Gastrocnemius medialis (tissue), 4 donors: Measurements from ENCODE around the gene KCNQ1. TPM values are rescaled to one million over a fixed set of nuclear protein-coding genes. Genes with fewer than 3 reads are reported as not detected.

Experiments used
- ATAC-seq, 2 donors: fragments of 150-250 bp; one replicate each; pipeline ENCODE4 v1.9.1; 2016
- DNase-seq, 2 donors: peaks; one replicate each; pipeline ENCODE4 v3.0.0-alpha.2; 2019
- H3K27ac ChIP-seq, 4 donors: fragments of 200-600 bp; sonication (generic); 1 replicate in 1 of 4; 2 replicates in 3 of 4; pipeline ENCODE4 v1.5.1; 2016 to 2018; ENCODE audit warnings: mild to moderate bottlenecking in 2 of 4, moderate library complexity in 1 of 4
- H3K27me3 ChIP-seq, 3 donors: fragments of 200-600 bp; sonication (generic) in 2 of 3; 1 replicate in 1 of 3; 2 replicates in 2 of 3; pipeline versions ENCODE4 v1.5.1 to v1.6.0; 2016 to 2019; ENCODE audit warnings: mild to moderate bottlenecking in 1 of 3, moderate library complexity in 1 of 3
- H3K36me3 ChIP-seq, 2 donors: fragments of 200-600 bp; sonication (generic) in 1 of 2; one replicate each; pipeline ENCODE4 v1.5.1; 2017 to 2018
- H3K4me1 ChIP-seq, 2 donors: fragments of 200-600 bp; sonication (generic) in 1 of 2; one replicate each; pipeline ENCODE4 v1.5.1; 2016 to 2017; ENCODE audit warnings: mild to moderate bottlenecking in 2 of 2
- H3K4me3 ChIP-seq, 4 donors: fragments of 200-600 bp; sonication (generic) in 3 of 4; 1 replicate in 1 of 4; 2 replicates in 3 of 4; pipeline ENCODE4 v1.5.1; 2016 to 2019; ENCODE audit warnings: mild to moderate bottlenecking in 2 of 4
- H3K9me3 ChIP-seq, 3 donors: fragments of 200-600 bp; sonication (generic) in 2 of 3; 1 replicate in 1 of 3; 2 replicates in 2 of 3; pipeline ENCODE4 v1.5.1; 2016 to 2019
- POLR2A ChIP-seq, 2 donors: fragments of 450-650 bp; IDR thresholded peaks; one replicate each; pipeline ENCODE4 v1.6.1; 2017; ENCODE audit warnings: antibody characterized with exemption in 2 of 2, mild to moderate bottlenecking in 2 of 2, moderate library complexity in 2 of 2
- in situ Hi-C, 4 donors: fragments of 200-750 bp; cut with MboI; loops; one replicate each; pipeline versions ENCODE4 v1.15.0 to v1.8.0; 2017; ENCODE audit warnings: low sequenced_read_pairs in 4 of 4
- intact Hi-C: fragments of 100-400 bp; cut with DNase I; formaldehyde crosslinking; loops from one replicate; pipeline ENCODE4 v1.15.1; 2023; ENCODE audit warnings: low total_unique reads
- total RNA-seq, 4 donors: library from RNA; depleted of rRNA; stranded (reverse); fragments of >200 nt; gene quantifications; one replicate each; pipeline versions ENCODE4 v1.1.0 to v1.2.3, GENCODE V29; 2016
- TF ChIP-seq, protein P1 (sequence below), 5 experiments: fragments of 450-650 bp in 3 of 5; fragments of 200-600 bp in 2 of 5; sonication (generic) in 2 of 5; IDR thresholded peaks in 4 of 5; conservative IDR thresholded peaks in 1 of 5; 1 replicate in 4 of 5; 2 replicates in 1 of 5; pipeline ENCODE4 v1.5.1; 2016 to 2019; ENCODE audit warnings: antibody characterized with exemption in 5 of 5, mild to moderate bottlenecking in 3 of 5, moderate library complexity in 3 of 5

The KCNQ1 gene
- total RNA-seq, 4 donors from 2014 or later, result 0.15 to 1.00 (median 0.67) TPM

- intact Hi-C loops, result loop anchor here (5.0 kb wide), 1 partner anchor 38 kb away; the partner anchor contains the start of gene CD81
These were observed 29.0 kb upstream of the KCNQ1 start for GRCh38 chr11:2415601-2416380.

GRCh38 chr11:2416765-2417164 is 28.0 kb upstream of the KCNQ1 start:
- intact Hi-C loops (loop anchor here (5.0 kb wide), 1 partner anchor 39 kb away; the partner anchor contains the start of gene CD81), in situ Hi-C loops (loop anchor here in 3 of 4 donors (5.0 to 25.0 kb wide), 2 partner anchors 99 to 229 kb away; no protein-coding TSS in a partner anchor)
- Histone ChIP-seq H3K4me3 (no peak overlapping the region), H3K4me1 (no peaks in the 10 kb centered on the region), H3K27ac (no peak overlapping the region), H3K9me3 (no peaks in the 10 kb centered on the region), H3K36me3 (no peaks in the 10 kb centered on the region), H3K27me3 (no peaks in the 10 kb centered on the region)
- TF ChIP-seq, protein P1, sequence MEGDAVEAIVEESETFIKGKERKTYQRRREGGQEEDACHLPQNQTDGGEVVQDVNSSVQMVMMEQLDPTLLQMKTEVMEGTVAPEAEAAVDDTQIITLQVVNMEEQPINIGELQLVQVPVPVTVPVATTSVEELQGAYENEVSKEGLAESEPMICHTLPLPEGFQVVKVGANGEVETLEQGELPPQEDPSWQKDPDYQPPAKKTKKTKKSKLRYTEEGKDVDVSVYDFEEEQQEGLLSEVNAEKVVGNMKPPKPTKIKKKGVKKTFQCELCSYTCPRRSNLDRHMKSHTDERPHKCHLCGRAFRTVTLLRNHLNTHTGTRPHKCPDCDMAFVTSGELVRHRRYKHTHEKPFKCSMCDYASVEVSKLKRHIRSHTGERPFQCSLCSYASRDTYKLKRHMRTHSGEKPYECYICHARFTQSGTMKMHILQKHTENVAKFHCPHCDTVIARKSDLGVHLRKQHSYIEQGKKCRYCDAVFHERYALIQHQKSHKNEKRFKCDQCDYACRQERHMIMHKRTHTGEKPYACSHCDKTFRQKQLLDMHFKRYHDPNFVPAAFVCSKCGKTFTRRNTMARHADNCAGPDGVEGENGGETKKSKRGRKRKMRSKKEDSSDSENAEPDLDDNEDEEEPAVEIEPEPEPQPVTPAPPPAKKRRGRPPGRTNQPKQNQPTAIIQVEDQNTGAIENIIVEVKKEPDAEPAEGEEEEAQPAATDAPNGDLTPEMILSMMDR (IDR thresholded peaks at IDR 0.05 in 4 of 5, conservative IDR thresholded peaks at IDR 0.05 in 1 of 5), result no peak
- no peak for TF ChIP-seq POLR2A (IDR thresholded peaks at IDR 0.05)
- no peak for ATAC-seq
- no peak for DNase-seq

More at GRCh38 chr11:2415601-2416380, 29.0 kb upstream of the KCNQ1 start:
- no peaks in the 10 kb centered on the region for H3K36me3 ChIP-seq
- no peaks in the 10 kb centered on the region for H3K9me3 ChIP-seq
- no peaks in the 10 kb centered on the region for H3K27me3 ChIP-seq
- ATAC-seq (no peak), DNase-seq (no peak)
- no peak for TF ChIP-seq POLR2A (IDR thresholded peaks at IDR 0.05)
- TF ChIP-seq, protein P1 (IDR thresholded peaks at IDR 0.05 in 4 of 5, conservative IDR thresholded peaks at IDR 0.05 in 1 of 5), result no peak
- H3K4me3 ChIP-seq, result no peak overlapping the region
- no peak overlapping the region for H3K27ac ChIP-seq
- in situ Hi-C loops, result loop anchor here in 3 of 4 donors (5.0 to 25.0 kb wide), 2 partner anchors 98 to 228 kb away; no protein-coding TSS in a partner anchor
- no peaks in the 10 kb centered on the region for H3K4me1 ChIP-seq

GRCh38 chr11:2417856-2418692 is 26.7 kb upstream of the KCNQ1 start:
- Histone ChIP-seq H3K27me3 (no peaks in the 10 kb centered on the region), H3K4me3 (no peak overlapping the region), H3K36me3 (no peaks in the 10 kb centered on the region), H3K9me3 (no peaks in the 10 kb centered on the region), H3K27ac (no peak overlapping the region), H3K4me1 (no peaks in the 10 kb centered on the region)
- in situ Hi-C loops (loop anchor here in 3 of 4 donors (5.0 to 25.0 kb wide), 2 partner anchors 101 to 231 kb away; no protein-coding TSS in a partner anchor), intact Hi-C loops (loop anchor here (5.0 kb wide), 1 partner anchor 41 kb away; the partner anchor contains the start of gene CD81)
- TF ChIP-seq, protein P1 (IDR thresholded peaks at IDR 0.05 in 4 of 5, conservative IDR thresholded peaks at IDR 0.05 in 1 of 5), result no peak
- no peak for TF ChIP-seq POLR2A (IDR thresholded peaks at IDR 0.05)
- DNase-seq (no peak), ATAC-seq (no peak)

DNA sequence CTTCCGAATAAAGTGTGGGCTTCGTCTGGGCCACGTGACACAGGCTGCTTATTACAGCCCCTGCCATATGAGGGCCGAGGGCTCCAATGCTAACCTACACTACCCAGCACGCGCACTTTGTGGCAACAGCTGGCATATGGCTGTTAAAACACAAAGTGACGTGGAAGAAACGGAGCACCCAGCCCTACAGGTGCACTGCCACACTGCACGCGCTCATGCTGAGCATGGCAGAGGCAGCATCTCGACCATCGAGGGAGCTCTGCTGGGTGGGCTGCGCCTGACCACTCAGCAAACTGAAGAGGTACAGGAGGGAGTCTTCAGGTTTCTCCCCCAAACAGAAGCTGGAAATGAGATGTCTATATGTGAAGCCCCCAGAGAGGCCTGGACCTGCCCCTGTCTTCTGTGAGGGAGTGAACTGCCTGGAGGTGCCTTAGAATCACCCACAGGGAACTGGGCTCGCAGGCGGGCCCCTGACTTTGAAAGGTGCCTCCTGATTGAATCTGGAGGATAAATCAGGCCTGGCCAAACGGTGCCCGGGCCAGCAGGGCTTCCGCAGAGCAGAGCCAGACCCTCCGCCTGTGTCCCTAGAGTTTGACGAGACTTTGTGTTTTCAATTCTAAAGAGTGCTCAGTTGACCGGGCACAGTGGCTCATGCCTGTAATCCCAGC is 26.0 kb upstream of the KCNQ1 start:
- ATAC-seq (no peak), DNase-seq (no peak)
- Histone ChIP-seq H3K27ac (no peak overlapping the region), H3K9me3 (no peaks in the 10 kb centered on the region), H3K4me3 (no peak overlapping the region), H3K27me3 (no peaks in the 10 kb centered on the region), H3K36me3 (no peaks in the 10 kb centered on the region), H3K4me1 (no peaks in the 10 kb centered on the region)
- TF ChIP-seq, protein P1 (IDR thresholded peaks at IDR 0.05 in 4 of 5, conservative IDR thresholded peaks at IDR 0.05 in 1 of 5), result no peak
- TF ChIP-seq POLR2A (IDR thresholded peaks at IDR 0.05), result no peak
- in situ Hi-C loops (loop anchor here in 3 of 4 donors (5.0 to 25.0 kb wide), 2 partner anchors 102 to 232 kb away; no protein-coding TSS in a partner anchor), intact Hi-C loops (loop anchor here (5.0 kb wide), 1 partner anchor 42 kb away; the partner anchor contains the start of gene CD81)
